Large intestine (tissue), 1 donor: Measurements from ENCODE around the gene PPCDC. TPM values are rescaled to one million over a fixed set of nuclear protein-coding genes. Genes with fewer than 3 reads are reported as not detected.

ENCODE experiments used
- polyA plus RNA-seq: library from polyadenylated mRNA; unstranded; fragments of 120-200 nt; gene quantifications from one replicate; pipeline ENCODE4 v1.2.1, GENCODE V29; 2013

The PPCDC gene
- polyA plus RNA-seq, 1 donor = 10.5 TPM

Other genes with a start within 250 kb of the PPCDC start
- 62.4 TPM for gene CSK, start 241.5 kb upstream of the PPCDC start, polyA plus RNA-seq
- gene LMAN1L, start 210.8 kb upstream of the PPCDC start, polyA plus RNA-seq = not detected
- gene CPLX3, start 197.0 kb upstream of the PPCDC start, polyA plus RNA-seq = not detected
- 83.8 TPM for gene ULK3, start 180.4 kb upstream of the PPCDC start, polyA plus RNA-seq
- 104 TPM for gene SCAMP2, start 150.2 kb upstream of the PPCDC start, polyA plus RNA-seq
- gene MPI, start 133.5 kb upstream of the PPCDC start, polyA plus RNA-seq = 51.0 TPM
- gene FAM219B, start 116.7 kb upstream of the PPCDC start, polyA plus RNA-seq = 44.7 TPM
- gene COX5A, start 85.5 kb upstream of the PPCDC start, polyA plus RNA-seq = 238 TPM
- 6.2 TPM for gene RPP25, start 66.8 kb upstream of the PPCDC start, polyA plus RNA-seq
- 31.6 TPM for gene SCAMP5, start 28.0 kb upstream of the PPCDC start, polyA plus RNA-seq
- 17.6 TPM for gene C15orf39, start 178.3 kb downstream of the PPCDC start, polyA plus RNA-seq
- gene GOLGA6C, start 234.7 kb downstream of the PPCDC start, polyA plus RNA-seq = not detected